GM18951 (cell line): ENCODE measurements around the gene EPM2AIP1.
A peak's percentile ranks its signal among the peaks of the same experiment; 100 is the strongest.
"Not testable (repeated sequence)": the region's sequence is repeated elsewhere in the genome, so short reads cannot be mapped to it uniquely, and the experiment has no call there.

Experiments
- POLR2A ChIP-seq: IDR thresholded peaks from 4 replicates; pipeline ENCODE4 v1.6.1; 2011; ENCODE audit warnings: mild to moderate bottlenecking; ENCODE audit not compliant: insufficient read length, insufficient read depth; ENCODE audit errors: extremely low read depth
- in situ Hi-C: fragments of 300-500 bp; cut with MboI; formaldehyde crosslinking; loops from one replicate; pipeline ENCODE4 v1.12.0; 2022; ENCODE audit warnings: low sequenced_read_pairs, mixed read lengths, inconsistent platforms; ENCODE audit not compliant: unreplicated experiment

The EPM2AIP1 gene

DNA sequence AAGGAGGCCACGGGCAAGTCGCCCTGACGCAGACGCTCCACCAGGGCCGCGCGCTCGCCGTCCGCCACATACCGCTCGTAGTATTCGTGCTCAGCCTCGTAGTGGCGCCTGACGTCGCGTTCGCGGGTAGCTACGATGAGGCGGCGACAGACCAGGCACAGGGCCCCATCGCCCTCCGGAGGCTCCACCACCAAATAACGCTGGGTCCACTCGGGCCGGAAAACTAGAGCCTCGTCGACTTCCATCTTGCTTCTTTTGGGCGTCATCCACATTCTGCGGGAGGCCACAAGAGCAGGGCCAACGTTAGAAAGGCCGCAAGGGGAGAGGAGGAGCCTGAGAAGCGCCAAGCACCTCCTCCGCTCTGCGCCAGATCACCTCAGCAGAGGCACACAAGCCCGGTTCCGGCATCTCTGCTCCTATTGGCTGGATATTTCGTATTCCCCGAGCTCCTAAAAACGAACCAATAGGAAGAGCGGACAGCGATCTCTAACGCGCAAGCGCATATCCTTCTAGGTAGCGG lies at the start of gene EPM2AIP1:
Gene EPM2AIP1, minus strand, starts transcription at position 326 of the 520 bp plus-strand sequence. Its CDS starts 54 bp downstream, at position 272.
- peak; percentile 94 for TF ChIP-seq POLR2A
- in situ Hi-C loops: no loop called here

- in situ Hi-C loops: not testable (repeated sequence)
These were observed 49.8 kb upstream of the EPM2AIP1 start for GRCh38 chr3:37042712-37043111.

DNA sequence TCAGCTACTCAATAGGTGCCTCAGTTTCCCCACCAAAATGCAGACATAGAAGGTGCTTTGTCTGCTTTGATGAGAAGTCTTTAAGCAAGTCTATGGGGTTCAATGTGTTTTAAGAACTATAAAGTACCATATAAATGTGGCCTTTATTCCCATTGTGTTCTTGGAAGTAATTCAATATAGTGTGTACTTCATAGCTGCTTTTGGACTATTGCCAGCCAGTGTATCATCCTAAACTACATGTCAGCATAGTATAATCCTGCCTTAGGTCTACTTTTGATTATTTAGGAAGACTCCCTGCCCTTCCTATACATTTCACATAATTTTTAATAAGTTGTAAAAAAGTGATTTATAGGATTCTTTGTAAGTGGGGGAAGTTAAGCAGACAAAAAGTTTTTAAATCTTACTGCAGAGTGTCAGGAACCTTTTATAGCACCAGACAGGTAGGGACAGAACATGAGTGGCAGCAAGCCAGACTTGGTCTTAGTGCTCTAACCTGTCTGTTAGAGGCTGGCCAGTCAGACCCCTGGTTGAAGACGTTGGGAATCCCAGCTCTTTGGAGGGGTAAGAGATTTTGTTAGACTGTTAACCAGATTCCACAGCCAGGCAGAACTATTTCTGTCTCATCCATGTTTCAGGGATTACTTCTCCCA lies 48.7 kb upstream of the EPM2AIP1 start:
- no peak for TF ChIP-seq POLR2A
- in situ Hi-C loops: no loop called here

DNA sequence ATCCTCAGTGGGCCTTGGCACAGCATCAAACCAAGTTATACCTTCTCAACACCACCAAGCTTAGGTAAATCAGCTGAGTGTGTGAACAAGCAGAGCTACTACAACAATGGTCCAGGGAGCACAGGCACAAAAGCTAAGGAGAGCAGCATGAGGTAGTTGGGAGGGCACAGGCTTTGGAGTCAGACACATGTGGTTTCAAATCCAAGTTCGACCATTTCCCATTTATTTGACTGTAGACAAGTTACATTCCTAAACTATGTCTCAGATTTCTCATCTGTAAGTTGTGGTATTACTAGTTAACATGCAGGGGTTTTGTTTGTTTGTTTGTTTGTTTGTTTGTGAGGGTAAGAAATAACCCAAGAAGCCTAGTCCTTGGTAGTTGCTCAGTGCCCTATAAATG lies 47.3 kb upstream of the EPM2AIP1 start:
- in situ Hi-C loops: no loop called here
- TF ChIP-seq POLR2A: no peak

GRCh38 chr3:37039161-37039846 lies 46.4 kb upstream of the EPM2AIP1 start:
- in situ Hi-C loops: no loop called here
- no peak for TF ChIP-seq POLR2A

DNA sequence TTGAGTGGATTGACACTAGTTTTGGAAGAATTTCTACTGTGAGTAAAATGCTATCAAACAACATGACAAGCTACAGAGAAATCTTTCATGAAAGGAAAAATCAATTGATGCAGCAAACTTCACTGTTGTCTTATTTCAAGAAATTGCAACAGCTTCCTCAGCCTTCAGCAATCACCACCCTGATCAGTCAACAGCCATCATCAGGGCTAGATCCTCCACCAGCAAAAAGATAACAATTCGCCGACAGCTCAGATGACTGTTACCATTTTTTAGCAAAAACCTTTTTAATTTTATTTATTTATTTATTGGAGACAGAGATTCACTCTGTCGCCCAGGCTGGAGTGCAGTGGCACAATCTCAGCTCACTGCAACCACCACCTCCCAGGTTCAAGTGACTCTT lies 44.4 kb upstream of the EPM2AIP1 start:
- in situ Hi-C loops: no loop called here
- TF ChIP-seq POLR2A: no peak

DNA sequence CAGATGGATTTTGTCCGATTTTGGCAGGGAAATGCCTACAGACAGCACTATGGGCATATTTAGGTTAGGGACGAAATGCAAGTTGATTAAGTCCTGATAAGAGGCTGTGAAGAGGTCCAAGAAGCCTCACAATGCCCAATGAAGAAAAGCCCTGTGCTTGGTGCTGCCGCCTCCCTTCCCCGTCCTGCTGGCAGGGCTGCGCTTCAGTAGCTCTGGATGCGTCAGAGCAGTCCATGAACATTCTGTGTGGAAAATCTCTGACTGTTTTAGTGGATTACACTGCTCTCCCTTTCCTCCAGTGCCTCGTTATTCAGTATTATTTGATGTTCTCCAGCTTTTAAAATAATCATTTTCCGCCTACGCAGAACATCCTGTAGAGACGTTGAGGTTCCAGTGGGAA lies 40.0 kb upstream of the EPM2AIP1 start:
- TF ChIP-seq POLR2A: no peak
- in situ Hi-C loops: no loop called here

DNA sequence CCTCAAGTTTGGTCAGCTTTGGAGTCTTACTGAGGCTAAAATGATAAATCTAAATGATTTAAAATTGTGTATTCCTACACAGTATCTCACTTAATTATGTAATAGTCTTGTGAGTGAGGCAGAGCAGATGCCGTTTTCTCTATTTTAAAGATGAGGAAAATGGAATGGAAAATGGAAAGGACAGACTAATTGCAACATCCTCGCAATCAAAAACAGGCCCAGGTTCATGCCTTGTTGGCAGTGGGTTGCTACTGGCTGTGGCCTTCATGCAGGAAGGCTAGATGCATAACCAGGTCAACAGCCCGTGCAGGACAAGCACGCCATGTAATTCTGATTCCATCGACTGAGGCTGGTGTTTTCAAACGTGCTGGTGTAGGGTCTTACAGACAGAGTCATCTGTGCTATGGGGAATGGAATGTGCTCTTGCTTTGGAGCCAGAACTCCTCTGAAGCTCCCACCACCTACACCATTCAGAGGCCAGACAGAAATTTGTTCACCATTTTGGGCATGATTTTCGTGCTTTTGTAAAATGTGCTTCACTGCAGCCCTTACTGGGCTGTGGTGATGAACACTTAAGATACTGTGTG lies 38.3 kb upstream of the EPM2AIP1 start:
- TF ChIP-seq POLR2A: no peak
- in situ Hi-C loops: no loop called here

GRCh38 chr3:37030588-37030987 lies 37.7 kb upstream of the EPM2AIP1 start:
- TF ChIP-seq POLR2A: no peak
- in situ Hi-C loops: no loop called here

DNA sequence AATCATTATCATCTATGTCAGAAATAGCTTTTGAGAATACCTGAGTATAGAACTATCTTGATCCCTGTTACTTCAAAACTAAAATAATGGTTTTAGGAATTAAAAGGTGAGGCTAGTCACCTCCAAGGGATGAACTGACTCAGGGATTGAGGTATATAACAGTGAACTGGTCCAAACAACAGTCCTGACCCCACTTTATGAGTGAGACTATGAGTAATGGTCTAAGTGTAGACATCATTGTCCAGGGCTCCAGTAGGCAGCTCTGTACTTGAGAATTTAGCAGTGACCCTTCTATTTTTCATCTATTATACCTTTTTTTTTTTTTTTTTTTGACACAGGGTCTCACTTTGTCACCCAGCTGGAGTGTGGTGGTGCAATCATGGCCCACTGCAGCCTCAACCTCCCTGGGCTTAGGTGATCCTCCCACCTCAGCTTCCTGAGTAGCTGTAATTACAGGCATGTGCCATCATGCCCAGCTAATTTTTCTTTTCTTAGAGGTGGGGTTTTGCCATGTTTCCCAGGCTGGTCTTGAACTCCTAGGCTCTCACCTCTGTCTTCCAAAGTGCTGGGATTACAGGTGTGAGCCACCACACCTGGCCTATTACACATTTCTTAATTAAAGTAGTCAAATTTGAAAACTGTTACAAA lies 36.7 kb upstream of the EPM2AIP1 start:
- in situ Hi-C loops: no loop called here
- TF ChIP-seq POLR2A: no peak

DNA sequence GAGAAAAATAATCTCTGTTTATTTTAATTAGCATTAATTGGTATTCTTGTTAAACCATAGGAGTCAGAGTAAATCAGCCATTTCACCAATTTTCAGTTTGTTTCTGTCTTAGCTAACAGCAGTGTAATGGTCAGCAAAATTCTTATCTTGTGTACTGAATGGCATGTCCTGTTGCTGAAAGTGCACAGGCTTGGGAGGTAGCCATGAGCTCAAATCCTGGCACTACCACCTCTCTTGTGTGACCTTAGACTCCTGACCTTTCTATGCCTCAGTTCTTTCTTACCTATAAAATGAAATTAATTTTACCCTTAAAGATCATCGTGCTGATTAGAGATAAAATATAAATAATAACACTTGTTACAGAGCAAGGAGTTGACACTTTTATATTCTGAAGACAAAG lies 36.2 kb upstream of the EPM2AIP1 start:
- in situ Hi-C loops: no loop called here

DNA sequence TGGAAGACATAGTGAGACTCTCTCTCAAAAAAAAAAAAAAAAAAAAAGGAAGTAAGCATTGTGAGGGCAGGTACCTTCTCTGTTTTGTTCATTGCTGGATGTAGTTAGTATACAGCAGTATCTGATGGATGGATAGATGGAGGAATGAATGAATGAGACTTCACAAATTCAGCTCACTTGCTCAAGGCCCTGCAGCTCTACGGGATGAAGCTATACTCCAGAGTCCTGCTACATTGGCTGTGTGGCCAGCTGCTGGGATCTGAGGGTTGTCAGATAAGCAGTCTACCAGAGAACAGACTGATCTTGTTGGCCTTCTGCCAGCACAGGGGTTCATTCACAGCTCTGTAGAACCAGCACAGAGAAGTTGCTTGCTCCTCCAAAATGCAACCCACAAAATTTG lies 35.4 kb upstream of the EPM2AIP1 start:
- in situ Hi-C loops: no loop called here
- TF ChIP-seq POLR2A: no peak

More for the DNA sequence above, 36.2 kb upstream of the EPM2AIP1 start:
- TF ChIP-seq POLR2A: no peak

GRCh38 chr3:37026851-37027250 lies 33.9 kb upstream of the EPM2AIP1 start:
- no peak for TF ChIP-seq POLR2A
- in situ Hi-C loops: no loop called here
